CD4-positive, alpha-beta T cell treated with Interleukin-15 for 1 hour (primary cell): ENCODE data around the gene PPP3CA.

Experiments
- DNase-seq: peaks from one replicate; pipeline ENCODE4 v3.0.0-alpha.2; 2020

Gene PPP3CA

GRCh38 chr4:101329592-101329991 is 17.7 kb downstream of the PPP3CA start:
- no peak for DNase-seq

GRCh38 chr4:101328063-101328602 is 19.2 kb downstream of the PPP3CA start:
- DNase-seq, result no peak

GRCh38 chr4:101326576-101326975 is 20.8 kb downstream of the PPP3CA start:
- no peak for DNase-seq

DNA sequence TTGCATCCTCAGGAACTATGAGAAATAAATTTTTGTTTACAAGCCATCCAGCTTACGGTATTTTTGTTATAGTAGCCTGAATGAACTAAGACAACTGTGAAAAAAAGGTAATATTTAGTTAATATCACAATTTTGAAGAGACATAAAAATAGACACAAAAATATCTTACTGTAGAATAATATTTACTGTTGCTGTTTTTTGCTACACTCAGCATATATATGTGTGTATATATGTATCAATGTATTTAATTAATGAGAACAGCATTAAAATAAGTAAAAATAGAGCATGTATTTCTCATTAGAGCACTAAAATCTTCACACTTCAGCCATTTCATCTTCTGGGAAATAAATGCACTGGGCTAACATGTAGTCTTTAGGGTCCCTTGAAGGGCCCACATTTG is 24.6 kb downstream of the PPP3CA start:
- DNase-seq, result no peak

DNA sequence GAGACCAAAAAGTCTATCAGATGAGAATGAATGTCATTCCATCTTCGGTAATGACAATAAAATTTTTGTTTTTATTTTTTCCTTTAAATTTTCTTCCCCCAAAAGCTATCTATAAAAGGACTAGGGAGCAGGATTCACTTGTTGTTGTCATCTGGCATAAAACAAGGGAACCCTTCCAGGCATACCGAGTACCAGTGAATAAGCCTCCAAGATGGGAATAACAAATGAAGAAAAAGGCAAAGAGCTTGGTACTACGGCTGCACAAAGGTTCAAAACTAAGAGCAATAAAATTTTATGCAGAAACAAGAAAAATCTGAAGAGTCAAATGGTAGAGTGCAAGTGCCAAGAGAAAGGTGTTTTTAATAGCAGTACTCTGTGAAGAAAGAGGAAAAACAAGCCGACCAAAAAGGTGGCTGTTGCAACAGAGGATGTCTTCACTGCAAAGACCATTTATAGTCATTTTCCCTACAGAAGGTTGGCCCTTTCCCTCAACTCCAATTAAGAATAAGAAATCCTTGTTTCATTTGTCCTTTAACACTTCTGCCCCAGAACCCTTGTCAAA is 25.8 kb downstream of the PPP3CA start:
- no peak for DNase-seq

DNA sequence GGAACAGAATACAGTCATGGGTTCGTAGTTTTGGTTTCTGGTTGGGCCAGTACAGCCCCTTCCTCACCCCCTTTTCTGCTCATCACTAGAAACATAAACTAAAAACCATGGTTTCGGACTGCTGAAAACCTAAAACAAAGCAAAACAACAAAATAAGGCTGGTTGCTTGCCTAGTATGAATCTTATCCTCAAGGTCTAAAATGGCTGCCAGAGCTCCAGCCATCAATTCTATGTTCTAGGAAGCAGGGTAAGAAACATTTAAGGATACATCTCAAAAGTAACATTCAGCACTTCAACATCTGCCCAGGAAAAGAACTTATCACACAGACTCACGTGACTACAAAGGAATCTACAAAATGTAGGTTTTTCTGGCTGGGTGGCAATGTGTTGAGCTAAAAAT is 31.5 kb downstream of the PPP3CA start:
- no peak for DNase-seq

DNA sequence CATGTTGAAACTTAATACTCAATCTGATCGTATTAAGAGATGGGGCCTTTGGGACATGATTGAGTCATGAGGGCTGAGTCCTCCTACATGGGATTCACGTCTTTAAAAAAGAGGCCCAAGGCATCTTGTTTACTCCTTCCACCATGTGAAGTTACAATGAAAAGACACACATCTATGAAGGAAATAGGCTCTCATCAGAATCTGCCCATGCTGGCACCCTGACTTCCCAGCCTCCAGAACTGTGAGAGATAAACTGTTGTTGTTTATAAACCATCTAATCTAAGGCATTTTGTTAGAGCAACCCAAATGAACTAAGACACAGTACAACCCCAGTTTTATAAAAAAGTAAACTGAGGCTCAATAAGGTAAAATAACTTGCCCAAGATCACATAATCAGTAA is 32.3 kb downstream of the PPP3CA start:
- DNase-seq, result no peak

- DNase-seq, result no peak
Measured at GRCh38 chr4:101309925-101310324, 37.4 kb downstream of the PPP3CA start.

- DNase-seq, result no peak
Measured at GRCh38 chr4:101307899-101308298, 39.4 kb downstream of the PPP3CA start.

DNA sequence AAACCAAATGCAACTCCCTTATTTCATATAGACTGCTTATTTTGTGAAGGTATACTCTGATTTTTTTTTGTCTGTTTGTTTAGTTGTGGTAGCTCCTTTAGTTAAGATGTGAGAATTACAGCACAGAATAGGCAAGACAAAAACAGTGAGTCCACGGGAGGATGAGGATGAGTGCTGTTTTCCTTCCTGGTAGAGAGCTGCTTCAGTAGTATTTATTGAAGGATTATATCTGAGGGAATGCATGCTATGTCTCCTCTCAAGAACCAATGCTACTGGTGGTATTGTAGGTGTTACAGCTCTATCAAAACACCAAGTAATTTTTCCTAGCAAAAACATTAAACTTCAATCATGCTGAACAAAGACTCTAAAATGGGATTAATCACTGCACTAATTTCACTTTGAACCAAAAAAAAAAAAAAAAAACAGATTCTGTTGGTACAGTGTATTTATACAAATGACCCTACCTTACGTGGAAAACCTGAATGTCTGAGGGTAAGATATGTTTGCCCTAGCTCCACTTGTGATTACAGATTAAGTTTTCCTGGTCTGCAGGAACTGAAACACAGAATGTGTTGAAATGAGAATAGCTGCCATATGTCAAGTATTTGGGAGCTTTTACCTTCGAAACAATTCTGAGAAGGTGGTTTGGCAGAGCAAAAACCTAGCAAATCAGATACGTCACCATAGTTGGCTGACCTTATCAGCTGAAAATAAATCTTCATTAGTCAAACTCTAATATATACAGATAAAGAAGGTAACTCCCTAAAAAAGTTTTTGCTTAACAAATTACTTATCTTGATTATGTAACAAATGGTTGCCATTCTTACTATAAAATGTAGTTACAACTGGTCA is 40.3 kb downstream of the PPP3CA start:
- no peak for DNase-seq

DNA sequence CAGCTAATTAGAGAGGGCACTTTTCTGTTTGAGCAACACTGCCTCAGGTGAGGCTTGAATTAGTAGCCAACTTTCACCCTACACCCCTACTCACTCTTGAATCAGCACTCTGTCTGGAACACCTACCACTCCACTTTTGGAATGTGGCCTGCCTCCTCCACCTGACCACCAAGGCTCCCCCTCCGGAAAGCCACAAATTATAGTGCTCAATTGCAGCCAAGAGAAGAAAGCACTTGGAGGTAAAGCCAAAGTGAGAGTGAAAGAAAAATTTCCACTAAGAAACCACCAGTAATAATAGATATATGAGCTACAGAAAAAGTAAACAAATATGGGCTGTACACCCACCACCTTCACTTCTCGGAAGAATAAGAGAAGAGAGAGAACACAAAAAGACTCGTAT is 41.1 kb downstream of the PPP3CA start:
- DNase-seq, result no peak

GRCh38 chr4:101304916-101305315 is 42.4 kb downstream of the PPP3CA start:
- DNase-seq, result no peak

- no peak for DNase-seq
Measured at GRCh38 chr4:101299899-101300540, 47.3 kb downstream of the PPP3CA start.

DNA sequence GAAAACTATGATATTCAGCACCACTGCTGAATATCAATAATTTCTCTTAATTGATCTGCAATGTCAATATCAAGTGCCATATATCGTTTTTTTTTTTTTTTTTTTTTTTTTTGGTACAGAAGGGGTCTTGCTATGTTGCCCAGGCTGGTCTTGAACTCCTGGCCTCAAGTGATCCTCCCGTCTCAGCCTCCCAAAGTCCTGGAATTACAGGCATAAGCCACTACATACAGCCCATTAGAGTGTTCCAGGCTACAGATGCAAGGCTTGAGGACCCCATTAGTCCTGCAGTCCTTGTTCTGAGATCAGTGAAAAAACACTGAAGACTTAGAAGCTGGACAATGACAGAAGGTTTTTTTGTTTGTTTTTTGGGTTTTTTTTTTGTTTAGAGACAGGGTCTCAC is 48.3 kb downstream of the PPP3CA start:
- no peak for DNase-seq

DNA sequence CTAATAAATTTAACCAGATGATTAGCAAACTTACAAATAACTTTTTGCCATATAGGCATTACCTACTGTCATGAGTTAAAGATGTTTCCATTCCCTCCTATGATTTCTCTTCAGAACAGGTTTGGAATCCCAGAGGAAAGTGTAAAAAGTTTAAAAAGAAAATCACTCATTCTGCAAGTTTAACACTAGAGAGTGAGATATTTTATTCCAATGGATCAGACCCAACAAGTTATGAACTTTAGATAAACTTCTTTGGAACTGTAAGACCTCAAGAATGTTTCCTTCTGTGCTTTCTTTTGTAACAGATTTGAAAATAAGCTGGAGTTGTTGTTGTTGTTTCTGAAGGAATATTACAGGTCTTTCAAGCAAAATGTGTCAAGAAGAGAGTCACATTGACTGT is 51.6 kb downstream of the PPP3CA start:
- DNase-seq, result no peak

- no peak for DNase-seq
Measured at GRCh38 chr4:101294597-101294996, 52.7 kb downstream of the PPP3CA start.

DNA sequence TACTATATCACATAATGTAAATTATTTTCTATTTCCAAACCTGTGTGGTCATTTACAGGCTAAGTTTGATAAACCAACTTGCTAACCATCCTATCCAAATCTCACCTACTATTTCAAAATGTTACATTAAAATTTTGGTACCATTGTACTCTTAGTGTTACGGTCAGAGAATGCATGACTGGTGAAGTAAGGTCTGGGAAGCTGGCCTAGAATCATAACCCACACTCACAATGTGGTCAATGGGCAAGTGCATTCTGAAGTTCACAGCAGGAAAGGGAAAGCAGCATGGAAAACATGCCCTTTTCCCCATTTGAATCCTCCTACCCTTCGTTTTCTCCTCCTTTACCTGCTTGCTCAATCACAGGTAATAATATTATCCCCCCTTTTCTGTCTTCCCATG is 54.4 kb downstream of the PPP3CA start:
- DNase-seq, result no peak

DNA sequence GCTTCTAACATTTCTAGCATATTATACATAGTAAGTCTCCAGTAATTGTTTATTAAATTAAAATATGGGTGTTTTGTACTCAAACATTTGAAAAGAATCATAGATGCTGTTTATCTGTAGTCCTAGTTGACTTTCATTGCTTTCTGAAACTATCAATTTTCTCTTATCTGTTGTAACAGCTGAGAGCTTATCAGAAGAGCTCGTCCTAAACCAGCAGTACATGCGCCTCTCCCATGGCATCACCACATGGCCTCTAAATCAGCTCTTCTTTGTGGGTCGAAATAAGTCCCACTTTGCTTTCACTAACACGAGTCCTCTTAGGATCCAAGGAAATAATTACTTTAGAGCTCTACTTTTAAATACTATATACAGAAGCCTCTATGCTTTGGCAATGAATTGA is 55.1 kb downstream of the PPP3CA start:
- DNase-seq, result no peak

- DNase-seq, result no peak
Measured at GRCh38 chr4:101291198-101291597, 56.1 kb downstream of the PPP3CA start.

GRCh38 chr4:101290654-101291053 is 56.7 kb downstream of the PPP3CA start:
- DNase-seq, result no peak

GRCh38 chr4:101289306-101289705 is 58.0 kb downstream of the PPP3CA start:
- no peak for DNase-seq

- DNase-seq, result no peak
Measured at GRCh38 chr4:101288365-101289145, 58.8 kb downstream of the PPP3CA start.

- DNase-seq, result no peak
Measured at GRCh38 chr4:101287324-101287723, 60.0 kb downstream of the PPP3CA start.
